Measurements from ENCODE around the gene UMODL1. TPM values are rescaled to one million over a fixed set of nuclear protein-coding genes. Genes with fewer than 3 reads are reported as not detected.

UMODL1 gene
- polyA plus RNA-seq, 1 donor, result 0.67 TPM

- Histone ChIP-seq H3K27ac (ENCODE audit: low read length) (peak overlapping the region; percentile 1), H3K9me3 (ENCODE audit: control insufficient read depth, low read depth, low read length) (peaks cover 6% of the 10 kb centered on the region), H3K27me3 (ENCODE audit: control insufficient read depth, insufficient read depth, low read length) (no peaks in the 10 kb centered on the region), H3K36me3 (ENCODE audit: control insufficient read depth, insufficient read depth, low read length) (no peaks in the 10 kb centered on the region), H3K4me1 (ENCODE audit: control insufficient read depth, insufficient read depth, low read length) (peaks cover 15% of the 10 kb centered on the region), H3K4me3 (ENCODE audit: low read length) (no peak overlapping the region)
- WGBS (ENCODE audit: insufficient coverage, low lambda C conversion rate), result no CpG with 5 or more reads among the region's 9 CpGs
- peak in 1 of 2 donors; percentile 48 for DNase-seq
Measured at GRCh38 chr21:42028766-42029425, 42.2 kb upstream of the UMODL1 start.

DNA sequence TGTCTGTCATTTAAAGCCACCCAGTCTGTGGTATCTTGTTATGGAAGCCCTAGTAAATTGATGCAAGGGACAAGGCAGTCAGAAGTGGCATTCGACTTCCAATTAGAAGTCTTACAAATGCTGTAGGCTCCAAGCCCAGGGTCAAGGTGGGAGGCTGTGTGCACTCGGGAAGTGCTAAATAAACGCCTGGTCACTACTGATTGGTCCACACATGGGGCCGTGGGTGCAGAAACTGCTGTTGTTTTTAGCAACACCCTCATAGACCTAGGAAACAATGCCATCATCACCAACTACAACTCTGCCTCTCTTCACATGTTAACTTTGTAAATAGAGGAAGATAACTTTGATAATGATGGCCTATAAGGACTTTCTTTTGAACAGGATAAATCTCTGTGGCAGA, 40.8 kb upstream of the UMODL1 start:
- Histone ChIP-seq H3K27ac (ENCODE audit: low read length) (no peak overlapping the region), H3K4me1 (ENCODE audit: control insufficient read depth, insufficient read depth, low read length) (peaks cover 15% of the 10 kb centered on the region), H3K9me3 (ENCODE audit: control insufficient read depth, low read depth, low read length) (peaks cover 6% of the 10 kb centered on the region), H3K36me3 (ENCODE audit: control insufficient read depth, insufficient read depth, low read length) (no peaks in the 10 kb centered on the region), H3K27me3 (ENCODE audit: control insufficient read depth, insufficient read depth, low read length) (no peaks in the 10 kb centered on the region), H3K4me3 (ENCODE audit: low read length) (no peak overlapping the region)
- DNase-seq, result no peak
- no CpG with 5 or more reads among the region's 4 CpGs for WGBS (ENCODE audit: insufficient coverage, low lambda C conversion rate)

DNA sequence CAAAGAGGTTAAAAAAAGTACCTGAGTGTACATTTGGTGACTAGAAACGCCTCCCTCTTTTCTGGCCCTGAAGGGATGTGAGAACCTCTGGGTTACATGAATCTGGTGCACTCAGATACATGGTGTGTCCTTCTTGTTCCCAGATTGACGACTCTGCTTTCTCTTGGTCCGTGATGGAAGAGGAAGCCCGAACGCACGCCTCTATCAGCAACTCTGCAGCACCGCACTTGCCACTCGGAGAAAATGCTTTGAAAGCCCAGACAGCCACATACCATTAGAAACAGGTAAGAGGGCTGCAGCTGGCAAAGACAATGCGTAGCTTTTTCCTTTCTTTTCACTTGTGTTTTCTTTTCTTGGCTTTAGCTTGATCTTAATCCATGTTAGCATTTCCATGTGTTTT, 39.9 kb upstream of the UMODL1 start:
- peaks cover 11% of the 10 kb centered on the region for H3K4me1 ChIP-seq (ENCODE audit: control insufficient read depth, insufficient read depth, low read length)
- no peak for DNase-seq
- no peak overlapping the region for H3K4me3 ChIP-seq (ENCODE audit: low read length)
- no peaks in the 10 kb centered on the region for H3K36me3 ChIP-seq (ENCODE audit: control insufficient read depth, insufficient read depth, low read length)
- H3K9me3 ChIP-seq (ENCODE audit: control insufficient read depth, low read depth, low read length), result peaks cover 6% of the 10 kb centered on the region
- no CpG with 5 or more reads among the region's 9 CpGs for WGBS (ENCODE audit: insufficient coverage, low lambda C conversion rate)
- H3K27ac ChIP-seq (ENCODE audit: low read length), result no peak overlapping the region
- no peaks in the 10 kb centered on the region for H3K27me3 ChIP-seq (ENCODE audit: control insufficient read depth, insufficient read depth, low read length)

GRCh38 chr21:42031816-42032215, 39.3 kb upstream of the UMODL1 start:
- H3K9me3 ChIP-seq (ENCODE audit: control insufficient read depth, low read depth, low read length), result peaks cover 5% of the 10 kb centered on the region
- no peak overlapping the region for H3K27ac ChIP-seq (ENCODE audit: low read length)
- DNase-seq, result no peak
- no peaks in the 10 kb centered on the region for H3K36me3 ChIP-seq (ENCODE audit: control insufficient read depth, insufficient read depth, low read length)
- no peaks in the 10 kb centered on the region for H3K27me3 ChIP-seq (ENCODE audit: control insufficient read depth, insufficient read depth, low read length)
- H3K4me3 ChIP-seq (ENCODE audit: low read length), result no peak overlapping the region
- WGBS (ENCODE audit: insufficient coverage, low lambda C conversion rate), result no CpG with 5 or more reads among the region's 4 CpGs
- peaks cover 11% of the 10 kb centered on the region for H3K4me1 ChIP-seq (ENCODE audit: control insufficient read depth, insufficient read depth, low read length)

GRCh38 chr21:42032266-42032665, 38.9 kb upstream of the UMODL1 start:
- Histone ChIP-seq H3K4me3 (ENCODE audit: low read length) (no peak overlapping the region), H3K27ac (ENCODE audit: low read length) (no peak overlapping the region), H3K27me3 (ENCODE audit: control insufficient read depth, insufficient read depth, low read length) (no peaks in the 10 kb centered on the region), H3K36me3 (ENCODE audit: control insufficient read depth, insufficient read depth, low read length) (no peaks in the 10 kb centered on the region), H3K9me3 (ENCODE audit: control insufficient read depth, low read depth, low read length) (peaks cover under 1% of the 10 kb centered on the region), H3K4me1 (ENCODE audit: control insufficient read depth, insufficient read depth, low read length) (peaks cover 11% of the 10 kb centered on the region)
- no CpG with 5 or more reads among the region's 2 CpGs for WGBS (ENCODE audit: insufficient coverage, low lambda C conversion rate)
- DNase-seq, result no peak

- DNase-seq, result no peak
- no peaks in the 10 kb centered on the region for H3K9me3 ChIP-seq (ENCODE audit: control insufficient read depth, low read depth, low read length)
- peaks cover 16% of the 10 kb centered on the region for H3K4me1 ChIP-seq (ENCODE audit: control insufficient read depth, insufficient read depth, low read length)
- no peak overlapping the region for H3K27ac ChIP-seq (ENCODE audit: low read length)
- H3K27me3 ChIP-seq (ENCODE audit: control insufficient read depth, insufficient read depth, low read length), result no peaks in the 10 kb centered on the region
- H3K36me3 ChIP-seq (ENCODE audit: control insufficient read depth, insufficient read depth, low read length), result no peaks in the 10 kb centered on the region
- WGBS (ENCODE audit: insufficient coverage, low lambda C conversion rate), result no CpG with 5 or more reads among the region's 3 CpGs
- H3K4me3 ChIP-seq (ENCODE audit: low read length), result no peak overlapping the region
Measured at GRCh38 chr21:42032968-42033367, 38.1 kb upstream of the UMODL1 start.

GRCh38 chr21:42036313-42036712, 34.8 kb upstream of the UMODL1 start:
- Histone ChIP-seq H3K4me1 (ENCODE audit: control insufficient read depth, insufficient read depth, low read length) (peaks cover 28% of the 10 kb centered on the region), H3K4me3 (ENCODE audit: low read length) (no peak overlapping the region), H3K27me3 (ENCODE audit: control insufficient read depth, insufficient read depth, low read length) (no peaks in the 10 kb centered on the region), H3K27ac (ENCODE audit: low read length) (no peak overlapping the region), H3K36me3 (ENCODE audit: control insufficient read depth, insufficient read depth, low read length) (no peaks in the 10 kb centered on the region), H3K9me3 (ENCODE audit: control insufficient read depth, low read depth, low read length) (peaks cover 3% of the 10 kb centered on the region)
- no peak for DNase-seq
- WGBS (ENCODE audit: insufficient coverage, low lambda C conversion rate), result 80% methylated on average over 1 of the region's 2 CpGs

GRCh38 chr21:42037516-42037915, 33.6 kb upstream of the UMODL1 start:
- 92% methylated on average over 4 of the region's 9 CpGs for WGBS (ENCODE audit: insufficient coverage, low lambda C conversion rate)
- no peaks in the 10 kb centered on the region for H3K27me3 ChIP-seq (ENCODE audit: control insufficient read depth, insufficient read depth, low read length)
- no peaks in the 10 kb centered on the region for H3K36me3 ChIP-seq (ENCODE audit: control insufficient read depth, insufficient read depth, low read length)
- H3K9me3 ChIP-seq (ENCODE audit: control insufficient read depth, low read depth, low read length), result peaks cover 3% of the 10 kb centered on the region
- H3K4me1 ChIP-seq (ENCODE audit: control insufficient read depth, insufficient read depth, low read length), result peaks cover 28% of the 10 kb centered on the region
- H3K4me3 ChIP-seq (ENCODE audit: low read length), result no peak overlapping the region
- H3K27ac ChIP-seq (ENCODE audit: low read length), result peak overlapping the region; percentile 65
- no peak for DNase-seq

- peak; percentile 88 to 93 for DNase-seq
- no peaks in the 10 kb centered on the region for H3K36me3 ChIP-seq (ENCODE audit: control insufficient read depth, insufficient read depth, low read length)
- no peak overlapping the region for H3K4me3 ChIP-seq (ENCODE audit: low read length)
- peak overlapping the region; percentile 65 for H3K27ac ChIP-seq (ENCODE audit: low read length)
- H3K27me3 ChIP-seq (ENCODE audit: control insufficient read depth, insufficient read depth, low read length), result no peaks in the 10 kb centered on the region
- H3K4me1 ChIP-seq (ENCODE audit: control insufficient read depth, insufficient read depth, low read length), result peaks cover 28% of the 10 kb centered on the region
- peaks cover 3% of the 10 kb centered on the region for H3K9me3 ChIP-seq (ENCODE audit: control insufficient read depth, low read depth, low read length)
- no CpG with 5 or more reads among the region's 12 CpGs for WGBS (ENCODE audit: insufficient coverage, low lambda C conversion rate)
Measured at GRCh38 chr21:42037943-42038342, 33.2 kb upstream of the UMODL1 start.

DNA sequence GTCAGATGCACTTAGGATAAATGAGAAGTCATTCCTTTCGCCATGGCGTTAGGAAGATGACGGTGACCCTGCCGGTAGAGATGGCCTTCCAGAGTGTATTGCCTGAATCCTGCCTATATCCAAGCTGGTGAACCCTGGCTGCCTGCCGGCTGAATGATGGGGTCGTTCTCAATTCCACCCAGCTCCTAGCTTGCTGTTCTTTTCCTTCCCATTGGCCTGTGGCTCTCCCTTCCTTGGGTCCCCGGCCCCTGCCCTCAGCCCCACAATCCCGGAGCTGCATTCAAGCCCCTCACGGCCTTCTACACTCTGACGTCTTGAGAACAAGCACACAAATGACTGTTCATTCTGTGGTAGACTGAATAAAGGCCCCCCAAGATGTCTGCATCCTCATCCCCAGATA, 32.7 kb upstream of the UMODL1 start:
- Histone ChIP-seq H3K27ac (ENCODE audit: low read length) (peak overlapping the region; percentile 65), H3K27me3 (ENCODE audit: control insufficient read depth, insufficient read depth, low read length) (no peaks in the 10 kb centered on the region), H3K9me3 (ENCODE audit: control insufficient read depth, low read depth, low read length) (peaks cover 3% of the 10 kb centered on the region), H3K4me3 (ENCODE audit: low read length) (no peak overlapping the region), H3K4me1 (ENCODE audit: control insufficient read depth, insufficient read depth, low read length) (peaks cover 28% of the 10 kb centered on the region), H3K36me3 (ENCODE audit: control insufficient read depth, insufficient read depth, low read length) (no peaks in the 10 kb centered on the region)
- DNase-seq, result no peak
- 100% methylated on average over 3 of the region's 10 CpGs for WGBS (ENCODE audit: insufficient coverage, low lambda C conversion rate)

DNA sequence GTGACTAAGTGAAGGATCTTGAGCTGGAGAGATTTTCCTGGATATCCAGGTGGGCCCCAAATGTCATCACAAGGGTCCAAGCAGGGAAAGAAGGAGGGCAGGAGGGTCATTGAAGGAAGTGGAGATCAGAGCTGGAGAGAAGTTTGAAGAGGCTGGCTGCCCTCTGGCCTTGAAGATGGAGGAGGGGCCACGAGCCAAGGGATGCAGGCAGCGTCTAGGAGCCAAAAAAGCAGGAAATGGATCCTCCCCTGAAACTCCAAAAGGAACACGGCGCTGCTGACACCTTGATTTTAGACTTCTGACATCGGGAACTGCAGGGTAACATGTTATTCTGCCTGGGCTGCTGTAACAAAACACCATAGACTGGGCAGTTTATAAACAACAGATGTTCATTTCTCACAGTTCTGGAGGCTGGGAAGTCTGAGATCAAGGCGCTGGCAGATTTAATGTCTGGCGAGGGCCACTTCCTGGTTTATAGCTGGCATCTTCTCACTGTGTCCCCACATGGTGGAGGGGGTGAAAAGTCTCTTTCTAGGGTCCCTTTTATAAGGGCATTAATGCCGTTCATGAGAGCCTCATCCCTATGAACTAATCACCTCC, 32.2 kb upstream of the UMODL1 start:
- peaks cover 3% of the 10 kb centered on the region for H3K9me3 ChIP-seq (ENCODE audit: control insufficient read depth, low read depth, low read length)
- H3K27ac ChIP-seq (ENCODE audit: low read length), result peak overlapping the region; percentile 65
- H3K4me3 ChIP-seq (ENCODE audit: low read length), result no peak overlapping the region
- DNase-seq, result no peak
- H3K36me3 ChIP-seq (ENCODE audit: control insufficient read depth, insufficient read depth, low read length), result no peaks in the 10 kb centered on the region
- H3K27me3 ChIP-seq (ENCODE audit: control insufficient read depth, insufficient read depth, low read length), result no peaks in the 10 kb centered on the region
- no CpG with 5 or more reads among the region's 8 CpGs for WGBS (ENCODE audit: insufficient coverage, low lambda C conversion rate)
- peaks cover 28% of the 10 kb centered on the region for H3K4me1 ChIP-seq (ENCODE audit: control insufficient read depth, insufficient read depth, low read length)

Measured in large intestine (tissue), 3 donors.